Stimulated activated CD4-positive, alpha-beta T cell treated with anti-CD3 and anti-CD28 coated beads, TNF-alpha, amount 100 ng/mL, for 24 hours (primary cell): ENCODE data around the gene CDH23.

Experiments
- DNase-seq, 3 experiments: peaks; one replicate each; pipeline ENCODE4 v3.0.0-alpha.2; 2020; ENCODE audit warnings: low read depth in 3 of 3

CDH23 gene

GRCh38 chr10:71799608-71800453, 403.1 kb downstream of the CDH23 start:
- no peak for DNase-seq

- no peak for DNase-seq
Measured at GRCh38 chr10:71801361-71801760, 404.6 kb downstream of the CDH23 start.

GRCh38 chr10:71802235-71802634, 405.5 kb downstream of the CDH23 start:
- no peak for DNase-seq

- DNase-seq = no peak
Measured at GRCh38 chr10:71802715-71803488, 406.2 kb downstream of the CDH23 start.

- DNase-seq = no peak
Measured at GRCh38 chr10:71804077-71804476, 407.4 kb downstream of the CDH23 start.

- DNase-seq = no peak
Measured at GRCh38 chr10:71805776-71806703, 409.3 kb downstream of the CDH23 start.

- DNase-seq = no peak
Measured at GRCh38 chr10:71806704-71807556, 410.2 kb downstream of the CDH23 start.

GRCh38 chr10:71807557-71808510, 411.1 kb downstream of the CDH23 start:
- DNase-seq = no peak

GRCh38 chr10:71809628-71810027, 412.9 kb downstream of the CDH23 start:
- DNase-seq = no peak

GRCh38 chr10:71810048-71810750, 413.5 kb downstream of the CDH23 start:
- no peak for DNase-seq

GRCh38 chr10:71811351-71811750, 414.6 kb downstream of the CDH23 start:
- no peak for DNase-seq

GRCh38 chr10:71812016-71812912, 415.5 kb downstream of the CDH23 start:
- peak; percentile 55 to 79 (median 70) for DNase-seq

- no peak for DNase-seq
Measured at GRCh38 chr10:71812913-71813590, 416.3 kb downstream of the CDH23 start.

- no peak for DNase-seq
Measured at GRCh38 chr10:71814922-71815411, 418.2 kb downstream of the CDH23 start.

- DNase-seq = no peak
Measured at GRCh38 chr10:71815515-71816130, 418.9 kb downstream of the CDH23 start.

GRCh38 chr10:71816421-71816851, 419.7 kb downstream of the CDH23 start:
- no peak for DNase-seq
